IPS-NIHi11 (cell line): ENCODE data around the gene PHPT1.
A peak's percentile ranks its signal among the peaks of the same experiment; 100 is the strongest.

Experiments used
- DNase-seq: peaks from one replicate; pipeline ENCODE4 v3.0.0; 2012; ENCODE audit warnings: mixed read lengths, low spot score

PHPT1 gene

DNA sequence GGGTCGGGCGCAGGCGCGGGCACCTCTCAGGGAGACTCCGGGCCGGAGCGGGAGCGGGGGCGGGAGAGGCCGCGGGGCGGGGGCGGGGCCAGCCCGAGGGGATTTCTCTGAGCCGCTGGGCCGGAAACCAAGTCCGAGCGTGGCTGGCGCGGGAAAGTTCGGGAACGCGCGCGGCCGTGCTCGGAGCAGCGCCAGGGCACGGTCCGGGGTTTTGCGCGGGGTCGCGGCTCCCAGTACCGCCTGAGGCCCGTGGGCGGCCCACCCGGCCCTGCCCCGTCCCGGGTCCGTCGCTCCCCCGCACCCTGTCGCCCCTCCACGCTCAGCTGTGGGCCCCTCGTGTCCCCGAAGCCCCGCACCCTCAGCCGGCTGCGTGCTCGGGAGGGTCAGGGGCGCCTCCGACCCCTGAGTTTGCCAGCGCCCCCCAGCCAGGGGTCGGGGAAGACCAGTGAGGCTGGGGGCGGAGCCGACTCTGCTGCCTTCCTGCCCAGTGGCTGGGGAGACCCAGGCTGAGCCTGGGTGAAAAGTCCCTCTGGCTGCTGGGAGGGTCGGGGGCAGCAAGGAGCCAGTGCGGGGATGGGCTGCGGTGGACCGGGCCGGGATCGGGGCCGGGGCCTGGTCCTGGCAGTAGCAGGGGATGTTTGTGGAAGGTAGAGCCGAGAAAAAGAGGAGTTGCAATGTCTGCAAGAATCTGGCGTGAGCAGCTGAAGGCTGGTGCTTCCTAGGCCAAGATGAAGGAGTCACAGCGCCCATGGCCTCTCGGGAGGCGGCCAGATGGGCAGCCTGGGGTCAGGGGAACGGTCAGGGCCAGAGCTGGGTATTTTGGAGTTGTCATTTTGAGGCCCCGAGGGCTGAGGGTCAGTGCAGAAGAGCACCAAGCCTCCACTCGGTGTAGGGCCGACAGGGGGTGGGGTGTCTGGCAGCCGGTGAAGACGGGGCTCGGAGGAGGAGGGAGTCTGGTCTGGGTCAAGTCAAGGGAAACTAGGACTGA is 37.7 kb downstream of the PHPT1 start:
- DNase-seq: peak; percentile 89

DNA sequence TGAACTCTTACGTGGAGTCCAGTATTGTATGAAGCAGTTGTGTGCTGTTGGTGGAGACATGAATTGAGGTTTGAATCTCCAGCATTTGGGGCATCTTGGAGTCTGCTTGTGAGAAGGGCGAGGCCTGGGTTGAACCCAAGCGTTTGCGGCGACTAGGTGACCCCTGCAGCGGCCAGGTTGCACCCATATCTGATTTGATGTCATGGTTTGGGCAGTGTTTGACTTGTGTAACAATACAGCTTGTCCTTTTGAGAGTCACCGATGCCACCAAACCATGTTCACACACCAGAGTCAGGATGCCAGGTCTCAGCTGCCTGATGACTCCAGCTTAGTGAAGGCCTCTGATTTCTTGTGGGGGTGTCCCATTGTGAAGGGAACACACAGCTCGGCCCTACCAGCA is 39.2 kb downstream of the PHPT1 start:
- DNase-seq: no peak

DNA sequence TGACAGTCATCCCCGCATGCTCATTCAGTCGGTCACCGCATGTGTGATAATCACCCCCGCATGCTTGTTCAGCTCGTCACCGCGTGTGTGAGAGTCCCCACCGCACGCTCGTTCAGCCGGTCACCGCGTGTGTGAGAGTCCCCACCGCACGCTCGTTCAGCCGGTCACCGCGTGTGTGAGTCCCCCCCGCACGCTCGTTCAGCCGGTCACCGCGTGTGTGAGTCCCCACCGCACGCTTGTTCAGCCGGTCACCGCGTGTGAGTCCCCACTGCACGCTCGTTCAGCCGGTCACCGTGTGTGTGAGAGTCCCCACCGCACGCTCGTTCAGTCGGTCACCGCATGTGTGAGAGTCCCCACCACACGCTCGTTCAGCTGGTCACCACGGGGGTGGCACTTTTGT is 40.6 kb downstream of the PHPT1 start:
- DNase-seq: peak; percentile 1

DNA sequence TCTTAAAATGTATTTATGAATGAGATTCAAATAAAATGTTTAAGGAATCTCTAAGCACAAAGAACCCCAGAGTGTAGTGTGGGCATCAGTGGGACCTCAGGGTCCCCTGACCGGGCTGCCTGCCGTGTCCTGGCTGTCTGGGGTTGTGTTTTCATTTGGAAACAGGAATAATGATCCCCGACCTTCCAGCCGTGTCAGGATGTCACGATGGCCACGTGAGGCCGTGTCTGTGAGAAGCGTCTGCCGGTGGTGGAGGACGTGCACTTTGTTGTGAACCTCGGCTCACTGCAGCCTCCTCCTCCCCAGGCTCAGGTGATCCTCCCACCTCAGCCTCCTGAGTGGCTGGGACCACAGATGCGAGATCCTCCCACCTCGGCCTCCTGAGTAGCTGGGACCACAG is 41.5 kb downstream of the PHPT1 start:
- peak; percentile 0 for DNase-seq

DNA sequence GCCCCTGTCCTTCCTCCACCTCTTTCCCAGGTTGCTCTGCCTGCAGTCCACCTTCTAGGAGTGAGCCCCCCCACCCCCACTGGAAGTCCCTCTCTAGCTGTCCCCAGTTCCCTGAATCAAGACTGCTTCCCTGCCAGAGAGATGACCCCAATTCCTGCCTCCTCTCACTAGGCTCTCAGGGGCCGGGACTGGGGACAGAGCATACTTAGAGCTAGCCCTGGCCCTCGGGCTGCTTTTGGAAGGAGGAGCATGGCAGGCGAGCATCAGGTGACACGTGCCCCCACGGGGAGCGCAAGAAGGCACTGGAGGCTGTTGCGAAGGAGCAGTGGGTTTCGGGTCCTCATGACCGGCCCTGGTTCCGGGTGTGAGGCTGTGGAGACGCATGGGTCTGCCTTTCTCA is 46.8 kb downstream of the PHPT1 start:
- DNase-seq: no peak

DNA sequence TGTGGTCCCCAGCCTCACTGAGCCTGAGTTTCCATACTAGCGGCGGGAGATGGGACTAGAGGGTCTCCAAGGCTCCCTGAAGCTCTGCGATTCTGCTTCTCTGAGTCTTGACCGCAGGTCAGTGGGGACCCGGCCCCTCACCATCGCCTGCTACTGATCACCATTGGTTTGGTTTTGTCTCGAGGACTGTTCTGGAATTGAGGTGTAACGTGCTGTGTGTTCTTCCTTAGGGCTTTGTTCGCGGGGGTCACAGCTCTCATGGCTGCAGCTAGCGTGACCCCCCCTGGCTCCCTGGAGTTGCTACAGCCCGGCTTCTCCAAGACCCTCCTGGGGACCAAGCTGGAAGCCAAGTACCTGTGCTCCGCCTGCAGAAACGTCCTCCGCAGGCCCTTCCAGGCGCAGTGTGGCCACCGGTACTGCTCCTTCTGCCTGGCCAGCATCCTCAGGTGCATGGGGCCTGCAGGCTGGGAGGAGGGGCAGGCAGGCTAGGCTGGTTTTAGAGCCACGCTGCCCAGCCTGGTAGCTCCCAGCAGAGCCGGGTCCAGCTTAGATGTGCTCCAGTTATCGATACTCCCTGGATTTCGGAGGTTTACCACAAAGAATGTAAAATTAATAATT is 49.4 kb downstream of the PHPT1 start:
- no peak for DNase-seq

DNA sequence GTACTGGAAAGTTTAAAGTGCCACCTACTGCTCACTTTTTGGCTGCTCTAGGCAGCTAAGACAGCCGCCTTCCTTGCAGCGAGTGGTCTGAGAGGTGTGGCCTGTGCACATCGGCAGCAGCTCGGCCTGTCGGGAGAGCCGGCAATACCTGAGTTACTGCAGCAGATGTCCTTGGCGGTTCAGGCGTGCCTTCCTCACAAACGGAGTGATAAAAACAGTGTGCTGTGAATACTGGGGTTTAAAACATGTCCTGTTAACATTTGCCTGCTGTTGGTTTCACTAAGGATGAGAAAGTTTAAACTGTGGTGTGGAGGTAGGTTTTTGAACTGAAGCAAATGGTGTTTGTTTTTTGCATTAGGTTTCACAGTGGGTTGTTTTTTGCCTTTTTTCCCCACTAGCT is 50.0 kb downstream of the PHPT1 start:
- DNase-seq: no peak

DNA sequence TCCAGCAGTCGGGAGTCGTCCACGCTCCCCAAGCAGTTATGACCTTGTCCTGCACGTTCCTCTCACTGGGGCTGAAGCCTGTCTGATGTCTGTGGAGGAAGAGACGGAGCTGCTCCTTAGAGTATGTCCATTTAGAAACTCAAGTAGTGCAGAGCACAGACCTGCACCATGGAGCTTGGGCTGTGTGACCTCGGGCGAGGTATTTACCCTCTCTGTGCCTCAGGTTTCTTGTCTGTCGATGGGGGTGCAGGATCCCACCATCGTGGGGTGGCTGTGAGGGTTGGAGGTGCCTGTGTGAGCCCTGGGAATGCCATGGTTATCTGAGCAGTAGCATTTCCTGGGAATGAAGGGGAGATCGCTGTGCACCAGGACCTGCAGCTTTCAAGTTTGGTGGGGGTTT is 51.3 kb downstream of the PHPT1 start:
- no peak for DNase-seq
